Spleen (tissue), 7 donors: Measurements from ENCODE around the gene ICAM1.

ENCODE experiments used
- CTCF ChIP-seq, 11 experiments: fragments of 200-600 bp in 7 of 11; fragments of 450-650 bp in 4 of 11; sonication (generic) in 4 of 11; IDR thresholded peaks in 8 of 11; conservative IDR thresholded peaks in 3 of 11; 1 replicate in 7 of 11; 2 replicates in 4 of 11; pipeline versions ENCODE4 v1.4.0 to v1.8.0; 2016 to 2021; ENCODE audit warnings: antibody characterized with exemption in 11 of 11, inconsistent platforms in 4 of 11, mild to moderate bottlenecking in 1 of 11
- POLR2A ChIP-seq, 3 donors: fragments of 450-650 bp; IDR thresholded peaks; one replicate each; pipeline ENCODE4 v1.5.1; 2017; ENCODE audit warnings: antibody characterized with exemption in 3 of 3, mild to moderate bottlenecking in 1 of 3
- donor health status: DM: no; HTN: no; CAD: no; lungs with moderate emphysema.
- donor health status: DM: no; HTN: no; CAD: no.
- donor health status: DM: no; HTN: no; CAD: no.

- TF ChIP-seq POLR2A (IDR thresholded peaks at IDR 0.05), result no peak
- no peak for TF ChIP-seq CTCF (IDR thresholded peaks at IDR 0.05 in 8 of 11, conservative IDR thresholded peaks at IDR 0.05 in 3 of 11)
Observed at GRCh38 chr19:10321417-10321797, 50.5 kb downstream of the ICAM1 start.
